ENCODE results near the gene CEPT1.

- no peak for TF ChIP-seq EZH2phosphoT487 (IDR thresholded peaks at IDR 0.05; ENCODE audit: insufficient read depth, low read depth)
- TF ChIP-seq EZH2 (IDR thresholded peaks at IDR 0.05; ENCODE audit: insufficient read depth, poor library complexity, severe bottlenecking): no peak
Observed at GRCh38 chr1:111192658-111193519, 52.9 kb downstream of the CEPT1 start.

Data from GM23248 (cell line).